Stimulated activated CD4-positive, alpha-beta T cell treated with anti-CD3 and anti-CD28 coated beads, Interleukin-4, amount 100 ng/mL, for 4 hours (primary cell): ENCODE data around the gene EIF4E1B.

Experiments
- DNase-seq, 2 experiments: peaks; one replicate each; pipeline ENCODE4 v3.0.0-alpha.2; 2020

EIF4E1B gene

GRCh38 chr5:176665517-176665916, 35.0 kb downstream of the EIF4E1B start:
- no peak for DNase-seq

DNA sequence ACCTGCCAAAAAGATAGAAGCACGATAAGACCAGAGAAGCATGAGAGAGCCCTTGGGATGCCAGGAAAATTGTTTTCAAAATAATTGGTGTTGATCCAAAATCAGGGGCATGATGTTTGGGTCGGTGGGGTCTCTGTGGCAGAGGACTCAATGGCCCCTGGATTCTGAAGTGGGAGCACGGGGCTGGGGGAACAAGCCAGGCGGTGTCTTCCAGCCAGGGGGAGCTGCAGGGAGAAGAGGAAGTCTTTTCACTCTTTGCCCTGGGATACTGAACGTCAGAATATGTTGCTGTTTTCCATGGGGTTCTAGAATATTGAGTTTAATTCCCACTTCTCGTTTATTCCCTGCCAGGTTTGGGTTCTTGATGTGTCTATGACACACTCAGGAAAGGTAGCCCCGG, 37.2 kb downstream of the EIF4E1B start:
- no peak for DNase-seq

GRCh38 chr5:176670449-176670848, 40.0 kb downstream of the EIF4E1B start:
- no peak for DNase-seq

- no peak for DNase-seq
Measured at GRCh38 chr5:176671399-176671798, 40.9 kb downstream of the EIF4E1B start.

- DNase-seq: no peak
Measured at GRCh38 chr5:176671890-176672747, 41.6 kb downstream of the EIF4E1B start.

GRCh38 chr5:176673651-176674583, 43.4 kb downstream of the EIF4E1B start:
- DNase-seq: no peak

DNA sequence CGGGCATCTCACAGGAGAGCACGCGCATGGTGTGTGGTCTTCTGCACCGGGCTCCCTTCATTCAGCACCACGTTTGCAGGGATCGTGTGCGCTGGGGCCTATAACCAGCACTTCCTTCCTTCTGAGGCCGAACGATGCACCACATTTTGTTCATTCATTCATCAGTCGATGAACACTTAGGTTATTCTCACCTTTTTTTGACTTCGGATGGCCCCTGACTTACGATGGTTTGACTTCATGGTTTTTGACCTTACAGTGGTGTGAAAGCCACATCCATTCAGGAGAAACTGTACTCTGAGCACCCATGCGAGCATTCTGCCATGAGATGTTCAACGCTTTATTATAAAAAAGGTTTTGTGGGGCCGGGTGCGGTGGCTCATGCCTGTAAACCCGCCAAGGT, 44.3 kb downstream of the EIF4E1B start:
- no peak for DNase-seq

DNA sequence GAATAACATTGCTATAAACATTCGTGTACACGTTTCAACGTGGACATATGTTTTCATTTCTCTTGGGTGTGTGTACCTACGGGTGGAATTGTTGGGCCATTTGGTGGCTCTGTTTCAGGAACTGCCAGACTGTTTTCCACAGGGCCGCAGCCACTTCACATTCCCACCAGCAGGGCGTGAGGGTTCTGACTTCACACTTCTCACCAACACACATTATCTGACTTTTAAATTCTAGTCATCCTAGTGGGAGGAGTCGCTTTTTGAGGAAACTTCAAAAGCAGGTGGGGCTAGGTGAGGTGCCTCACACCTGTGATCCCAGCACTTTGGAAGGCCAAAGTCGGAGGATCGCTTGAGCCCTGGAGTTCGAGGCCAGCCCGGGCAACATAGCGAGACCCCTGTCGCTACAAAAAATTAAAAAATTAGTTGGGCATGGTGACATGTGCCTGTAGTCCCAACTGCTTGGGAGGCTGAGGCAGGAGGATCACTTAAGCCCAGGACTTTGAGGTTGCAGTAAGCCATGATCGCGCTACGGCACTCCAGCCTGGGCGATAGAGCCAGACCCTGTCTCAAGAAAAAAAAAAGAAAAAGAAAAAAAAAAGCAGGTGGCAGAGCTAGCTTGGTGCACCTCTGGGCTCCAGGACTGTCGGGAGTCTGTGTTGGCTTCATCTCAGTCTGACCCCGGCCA, 45.3 kb downstream of the EIF4E1B start:
- DNase-seq: no peak

DNA sequence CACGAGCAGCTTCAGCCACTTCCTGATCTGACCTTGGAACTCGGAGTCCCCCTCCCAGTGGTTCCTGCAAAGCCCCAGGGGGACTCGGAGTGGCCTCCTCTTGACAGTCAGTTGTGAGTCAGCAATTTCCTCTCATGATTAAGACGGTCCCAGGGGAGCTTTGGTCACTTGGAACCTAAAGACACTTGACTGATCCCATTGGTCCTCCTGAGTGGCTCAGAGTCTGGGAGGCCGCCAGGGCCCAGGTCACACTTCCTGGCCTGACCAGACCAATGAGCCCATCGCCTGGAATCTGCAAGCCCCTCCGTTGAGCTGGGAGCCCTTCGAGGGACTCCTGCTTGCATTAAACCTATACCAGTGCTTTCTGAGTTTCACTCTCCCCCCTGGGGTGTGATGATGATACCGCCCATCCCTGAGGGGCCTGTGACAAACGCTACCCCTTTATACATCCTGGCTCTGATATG, 45.9 kb downstream of the EIF4E1B start:
- DNase-seq: no peak

- DNase-seq: no peak
Measured at GRCh38 chr5:176677209-176677939, 46.9 kb downstream of the EIF4E1B start.

DNA sequence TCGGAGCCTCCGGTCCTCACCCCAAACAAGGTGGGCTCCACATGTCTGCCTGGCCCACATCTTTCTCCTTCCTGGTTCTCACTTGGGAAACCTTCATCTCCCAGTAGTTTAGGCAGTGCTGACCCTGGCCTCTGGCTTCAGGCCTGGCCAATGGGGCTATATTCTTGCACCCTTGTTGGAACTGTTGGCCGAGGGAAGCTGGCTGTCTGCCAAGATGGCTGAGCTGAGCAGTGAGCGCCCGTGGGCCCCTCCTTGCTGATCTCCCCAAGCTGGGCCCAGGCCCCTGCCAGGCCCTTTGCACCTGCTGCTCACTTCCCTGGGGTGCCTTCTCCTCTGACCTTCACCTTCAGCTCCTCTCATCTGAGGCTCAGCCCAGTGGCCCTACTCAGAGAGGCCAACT, 48.1 kb downstream of the EIF4E1B start:
- no peak for DNase-seq

DNA sequence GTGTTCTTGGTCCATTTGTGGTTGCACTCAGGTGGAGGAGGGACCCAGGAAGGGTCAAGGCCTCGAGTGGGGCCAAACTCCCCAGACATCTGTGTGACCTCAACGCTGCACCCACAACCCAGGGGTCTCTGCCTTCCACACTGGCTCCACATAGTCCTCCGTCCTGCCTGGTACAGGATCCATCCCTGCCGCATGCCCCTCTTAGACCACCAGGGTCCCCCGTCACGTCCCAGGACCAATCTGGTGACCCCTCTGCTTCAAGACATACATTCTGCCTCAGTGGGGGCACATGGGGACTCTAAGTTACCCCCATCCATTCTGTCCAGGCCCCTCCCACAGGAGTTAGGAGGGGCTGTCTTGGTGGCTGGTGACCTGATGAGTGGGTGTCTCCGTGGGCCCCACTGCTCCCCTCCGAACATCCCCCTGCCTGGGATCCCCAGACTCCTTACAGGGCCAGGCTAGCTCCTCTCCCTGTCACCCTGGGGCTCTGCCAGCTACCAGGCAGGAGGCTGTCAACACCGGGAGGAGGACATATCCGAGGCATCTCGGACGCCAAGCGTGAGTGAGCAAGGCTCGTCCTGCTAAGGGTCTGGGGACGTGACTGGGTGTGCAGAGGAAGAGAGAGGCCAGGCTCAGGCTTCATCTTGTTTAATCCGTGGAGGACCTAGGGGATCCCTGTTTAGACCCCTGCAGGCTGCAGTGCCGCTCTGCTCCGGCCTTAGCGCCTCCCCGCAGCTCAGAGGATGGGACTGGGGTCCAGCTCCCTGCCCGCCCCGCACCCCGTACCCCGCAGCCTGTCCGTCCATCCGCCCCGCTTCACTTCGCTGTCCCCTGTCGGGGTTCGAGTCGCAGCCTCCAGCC, 49.1 kb downstream of the EIF4E1B start:
- no peak for DNase-seq

DNA sequence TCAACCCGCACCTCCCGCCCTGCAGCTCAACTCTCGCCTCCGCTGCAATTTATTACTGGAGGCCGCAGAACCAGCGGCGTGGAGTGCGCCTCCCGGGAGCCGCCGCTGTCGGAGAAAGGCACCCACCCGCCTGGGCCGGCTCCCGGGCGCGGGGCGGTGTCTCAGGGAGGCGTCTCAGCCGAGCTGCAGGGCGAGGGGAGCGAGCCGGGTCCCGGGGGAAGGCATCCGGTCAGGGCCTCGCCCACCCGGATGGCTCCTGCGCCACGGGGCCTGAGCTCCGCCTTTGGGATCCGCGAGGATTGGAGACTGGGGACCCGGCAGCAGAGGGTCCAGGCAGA, 49.7 kb downstream of the EIF4E1B start:
- no peak for DNase-seq

DNA sequence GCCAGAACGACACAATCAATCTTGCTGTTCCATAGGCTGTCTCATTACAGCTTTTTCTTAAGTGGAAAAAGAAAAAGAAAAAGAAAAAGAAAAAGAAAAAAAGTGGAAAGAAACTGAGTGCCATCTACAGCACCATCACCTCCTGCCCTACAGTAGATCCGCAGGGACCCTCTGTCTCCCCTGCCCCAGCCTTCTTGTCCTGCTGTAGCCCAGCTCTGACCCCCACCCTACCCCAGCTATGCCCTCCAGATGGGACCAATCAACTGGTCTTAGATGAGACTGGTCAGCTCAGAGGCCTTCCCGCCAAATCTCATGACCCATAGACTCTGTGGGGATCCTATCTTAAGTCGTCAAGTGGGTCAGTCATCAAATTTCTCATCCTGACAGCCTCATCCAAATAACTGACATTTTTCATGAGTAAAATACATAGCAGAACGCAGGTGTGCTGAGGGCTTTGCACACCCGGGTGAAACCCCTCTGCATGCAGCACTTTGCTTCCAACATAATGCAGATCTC, 51.6 kb downstream of the EIF4E1B start:
- no peak for DNase-seq

GRCh38 chr5:176685010-176685409, 54.5 kb downstream of the EIF4E1B start:
- no peak for DNase-seq

DNA sequence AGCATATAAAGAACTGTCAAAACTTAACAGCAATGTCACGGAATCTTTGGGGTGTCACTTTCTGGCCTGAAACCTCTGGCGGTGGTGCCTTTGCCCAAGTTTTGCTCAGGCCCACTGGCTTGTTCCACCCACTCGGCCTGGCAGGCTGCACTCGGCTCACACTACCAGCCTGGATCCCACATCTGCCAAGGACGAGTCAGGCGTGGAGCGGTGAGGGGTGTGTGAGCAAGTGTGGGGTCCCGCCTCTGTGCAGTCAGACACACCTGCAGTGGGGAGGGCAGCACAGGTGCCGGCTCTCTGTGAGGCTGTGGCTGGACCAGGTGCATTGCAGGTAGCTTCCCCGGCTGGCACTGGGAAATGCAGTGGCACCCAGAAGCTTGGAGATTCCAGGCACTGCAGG, 56.8 kb downstream of the EIF4E1B start:
- DNase-seq: no peak

- no peak for DNase-seq
Measured at GRCh38 chr5:176687881-176688280, 57.4 kb downstream of the EIF4E1B start.

DNA sequence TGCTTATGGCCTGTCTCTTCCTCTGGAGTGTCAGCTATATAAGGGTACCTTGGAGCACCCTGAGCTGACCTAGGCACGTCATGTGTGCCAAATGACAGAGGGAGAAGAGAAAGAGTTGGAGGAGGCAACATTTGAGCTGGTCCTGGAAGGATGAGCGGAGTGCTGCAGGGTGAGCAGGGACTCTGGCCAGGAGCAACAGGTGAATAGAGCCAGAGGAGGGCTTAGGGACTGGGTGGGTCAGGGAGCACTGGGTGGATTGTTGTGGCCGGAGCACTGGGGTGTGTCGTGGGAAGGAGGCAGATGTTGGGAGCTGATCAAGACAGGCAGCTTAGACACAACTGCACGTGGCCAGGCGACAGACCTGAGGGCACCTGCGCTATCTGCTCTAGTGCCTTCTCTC, 60.4 kb downstream of the EIF4E1B start:
- DNase-seq: no peak

GRCh38 chr5:176691524-176691923, 61.0 kb downstream of the EIF4E1B start:
- DNase-seq: no peak

- no peak for DNase-seq
Measured at GRCh38 chr5:176692326-176692725, 61.9 kb downstream of the EIF4E1B start.

DNA sequence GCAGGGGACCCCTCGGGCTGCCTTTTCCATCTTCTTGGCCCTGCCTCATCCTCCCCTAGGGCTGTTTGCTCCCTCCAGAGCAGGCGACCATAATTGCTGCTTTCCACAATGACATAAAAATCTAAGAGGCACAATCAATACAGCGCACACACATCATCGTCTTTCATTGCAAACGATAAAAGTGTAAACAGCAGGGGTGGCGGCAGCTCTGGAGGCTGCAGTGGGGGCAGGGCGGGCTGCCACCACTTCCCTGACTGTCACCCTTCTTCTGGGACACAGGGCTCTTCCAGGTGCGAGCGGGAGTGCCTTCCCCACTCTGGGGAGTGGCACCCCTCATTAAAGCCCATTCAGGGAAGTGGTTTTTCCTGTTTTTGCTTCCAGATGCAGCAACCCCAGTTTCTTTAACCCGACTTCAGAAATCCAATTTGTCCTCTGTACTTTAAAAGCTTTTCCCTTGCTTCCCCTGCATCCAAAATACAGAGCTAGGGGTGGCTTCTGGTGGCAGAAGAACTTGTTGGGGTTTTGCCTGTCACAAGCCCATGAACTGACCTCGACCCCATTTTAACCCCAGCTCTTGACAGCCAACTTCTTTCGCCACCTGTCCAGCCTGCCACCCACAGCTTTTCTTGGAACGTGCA, 62.5 kb downstream of the EIF4E1B start:
- no peak for DNase-seq
